Measurements from ENCODE around the gene LAMA4. TPM values are rescaled to one million over a fixed set of nuclear protein-coding genes. Genes with fewer than 3 reads are reported as not detected.

Gene LAMA4
- total RNA-seq, 1 experiment from 2014 or later = 9.4 TPM

- Histone ChIP-seq H3K4me1 (ENCODE audit: insufficient read depth, low read length) (peaks cover 13% of the 10 kb centered on the region), H3K9ac (ENCODE audit: low read length) (peak overlapping the region; percentile 73), H3F3A (ENCODE audit: low read length, unreplicated experiment) (no peaks in the 10 kb centered on the region), H3K9me2 (replicated peaks; ENCODE audit: low read length) (no peaks in the 10 kb centered on the region), H3K27ac (ENCODE audit: low read length) (no peak overlapping the region), H4K20me1 (ENCODE audit: low read length) (no peaks in the 10 kb centered on the region), H3K27me3 (ENCODE audit: low read length) (no peaks in the 10 kb centered on the region), H3K36me3 (ENCODE audit: low read depth, low read length) (no peaks in the 10 kb centered on the region), H3K4me2 (ENCODE audit: low read length) (peak overlapping the region; percentile 88), H3K4me3 (ENCODE audit: low read length) (peak overlapping the region; percentile 80), H2AFZ (ENCODE audit: low read length) (peak overlapping the region; percentile 91), H3K79me2 (ENCODE audit: low read length) (no peaks in the 10 kb centered on the region), H3K9me3 (ENCODE audit: low read length) (no peaks in the 10 kb centered on the region)
- CTCF ChIA-PET = no interaction called here
- POLR2A ChIA-PET (ENCODE audit: unreplicated experiment) = interaction anchor here (0.6 kb wide), 1 partner anchor 73 kb away, joined by 3 read pairs; no protein-coding TSS in a partner anchor
- no peak for DNase-seq
- no peak for ATAC-seq
- TF ChIP-seq, protein P1, sequence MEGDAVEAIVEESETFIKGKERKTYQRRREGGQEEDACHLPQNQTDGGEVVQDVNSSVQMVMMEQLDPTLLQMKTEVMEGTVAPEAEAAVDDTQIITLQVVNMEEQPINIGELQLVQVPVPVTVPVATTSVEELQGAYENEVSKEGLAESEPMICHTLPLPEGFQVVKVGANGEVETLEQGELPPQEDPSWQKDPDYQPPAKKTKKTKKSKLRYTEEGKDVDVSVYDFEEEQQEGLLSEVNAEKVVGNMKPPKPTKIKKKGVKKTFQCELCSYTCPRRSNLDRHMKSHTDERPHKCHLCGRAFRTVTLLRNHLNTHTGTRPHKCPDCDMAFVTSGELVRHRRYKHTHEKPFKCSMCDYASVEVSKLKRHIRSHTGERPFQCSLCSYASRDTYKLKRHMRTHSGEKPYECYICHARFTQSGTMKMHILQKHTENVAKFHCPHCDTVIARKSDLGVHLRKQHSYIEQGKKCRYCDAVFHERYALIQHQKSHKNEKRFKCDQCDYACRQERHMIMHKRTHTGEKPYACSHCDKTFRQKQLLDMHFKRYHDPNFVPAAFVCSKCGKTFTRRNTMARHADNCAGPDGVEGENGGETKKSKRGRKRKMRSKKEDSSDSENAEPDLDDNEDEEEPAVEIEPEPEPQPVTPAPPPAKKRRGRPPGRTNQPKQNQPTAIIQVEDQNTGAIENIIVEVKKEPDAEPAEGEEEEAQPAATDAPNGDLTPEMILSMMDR (conservative IDR thresholded peaks at IDR 0.05; ENCODE audit: low read depth, low read length) = no peak
- TF ChIP-seq EZH2 (IDR thresholded peaks at IDR 0.05; ENCODE audit: low read length, unreplicated experiment) = no peak
- TF ChIP-seq EZH2phosphoT487 (IDR thresholded peaks at IDR 0.05; ENCODE audit: borderline replicate concordance, low read length) = no peak
- no TSS peak for BruUV-seq (replicated peaks)
- intact Hi-C loops (cut with micrococcal nuclease) = loop anchor here (5.0 kb wide), 1 partner anchor 51 kb away; no protein-coding TSS in a partner anchor
Observed at GRCh38 chr6:112252571-112253497, 1.5 kb downstream of the LAMA4 start.

DNA sequence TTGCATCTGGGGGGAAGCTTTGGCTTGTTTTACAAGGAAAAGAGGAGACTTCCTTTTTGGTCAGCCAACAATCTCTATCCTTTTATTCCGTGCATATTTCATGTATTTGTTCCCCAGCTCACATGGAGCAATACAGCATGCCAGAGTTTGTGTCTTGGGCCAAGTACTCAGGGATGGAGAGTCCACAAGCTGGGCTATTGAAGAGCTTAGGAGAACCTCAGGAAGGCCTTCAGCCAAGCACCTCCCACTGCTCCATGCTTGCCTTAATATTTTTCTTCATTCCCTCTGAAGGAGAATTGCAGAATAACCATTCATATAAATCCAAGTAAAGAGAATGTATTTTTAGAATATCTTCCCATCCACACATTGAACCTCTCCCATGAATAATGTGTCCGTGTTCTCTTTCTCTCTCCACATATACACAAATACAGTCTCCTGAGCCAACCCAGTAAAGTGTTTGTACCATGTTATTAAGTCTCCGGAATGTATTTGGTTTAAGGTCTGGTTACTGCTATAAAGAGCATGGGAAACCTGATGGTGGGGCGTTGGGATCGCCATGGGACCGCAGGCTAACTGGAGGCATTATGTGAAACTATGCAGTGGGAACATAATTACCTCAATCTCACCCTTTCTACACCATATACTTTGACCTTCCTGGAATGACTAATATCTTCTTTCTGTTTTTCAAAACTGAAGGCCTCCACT, 3.0 kb downstream of the LAMA4 start:
- H3K4me2 ChIP-seq (ENCODE audit: low read length) = no peak overlapping the region
- intact Hi-C loops (cut with micrococcal nuclease) = loop anchor here (5.0 kb wide), 1 partner anchor 49 kb away; no protein-coding TSS in a partner anchor
- no peaks in the 10 kb centered on the region for H3K79me2 ChIP-seq (ENCODE audit: low read length)
- ChIA-PET POLR2A (ENCODE audit: unreplicated experiment) (no interaction called here), CTCF (no interaction called here)
- H3K9me3 ChIP-seq (ENCODE audit: low read length) = no peaks in the 10 kb centered on the region
- no peaks in the 10 kb centered on the region for H3F3A ChIP-seq (ENCODE audit: low read length, unreplicated experiment)
- no peaks in the 10 kb centered on the region for H4K20me1 ChIP-seq (ENCODE audit: low read length)
- H3K27ac ChIP-seq (ENCODE audit: low read length) = no peak overlapping the region
- no peak overlapping the region for H2AFZ ChIP-seq (ENCODE audit: low read length)
- H3K4me3 ChIP-seq (ENCODE audit: low read length) = no peak overlapping the region
- no peaks in the 10 kb centered on the region for H3K9me2 ChIP-seq (replicated peaks; ENCODE audit: low read length)
- peaks cover 13% of the 10 kb centered on the region for H3K4me1 ChIP-seq (ENCODE audit: insufficient read depth, low read length)
- BruUV-seq (replicated peaks) = no TSS peak
- no peak overlapping the region for H3K9ac ChIP-seq (ENCODE audit: low read length)
- H3K27me3 ChIP-seq (ENCODE audit: low read length) = no peaks in the 10 kb centered on the region
- DNase-seq (no peak), ATAC-seq (no peak)
- H3K36me3 ChIP-seq (ENCODE audit: low read depth, low read length) = no peaks in the 10 kb centered on the region
- TF ChIP-seq, protein P1 (conservative IDR thresholded peaks at IDR 0.05; ENCODE audit: low read depth, low read length) = no peak
- TF ChIP-seq EZH2phosphoT487 (IDR thresholded peaks at IDR 0.05; ENCODE audit: borderline replicate concordance, low read length) (no peak), EZH2 (IDR thresholded peaks at IDR 0.05; ENCODE audit: low read length, unreplicated experiment) (no peak)
